G401.6 (cell line): ENCODE data around the gene ZNF428.
A peak's percentile ranks its signal among the peaks of the same experiment; 100 is the strongest.

Experiments
- FAIRE-seq: peaks from 2 replicates; lab custom pipeline; 2012; peaks lifted over from hg19 to GRCh38; lab: Jason Lieb, UNC

ZNF428 gene

DNA sequence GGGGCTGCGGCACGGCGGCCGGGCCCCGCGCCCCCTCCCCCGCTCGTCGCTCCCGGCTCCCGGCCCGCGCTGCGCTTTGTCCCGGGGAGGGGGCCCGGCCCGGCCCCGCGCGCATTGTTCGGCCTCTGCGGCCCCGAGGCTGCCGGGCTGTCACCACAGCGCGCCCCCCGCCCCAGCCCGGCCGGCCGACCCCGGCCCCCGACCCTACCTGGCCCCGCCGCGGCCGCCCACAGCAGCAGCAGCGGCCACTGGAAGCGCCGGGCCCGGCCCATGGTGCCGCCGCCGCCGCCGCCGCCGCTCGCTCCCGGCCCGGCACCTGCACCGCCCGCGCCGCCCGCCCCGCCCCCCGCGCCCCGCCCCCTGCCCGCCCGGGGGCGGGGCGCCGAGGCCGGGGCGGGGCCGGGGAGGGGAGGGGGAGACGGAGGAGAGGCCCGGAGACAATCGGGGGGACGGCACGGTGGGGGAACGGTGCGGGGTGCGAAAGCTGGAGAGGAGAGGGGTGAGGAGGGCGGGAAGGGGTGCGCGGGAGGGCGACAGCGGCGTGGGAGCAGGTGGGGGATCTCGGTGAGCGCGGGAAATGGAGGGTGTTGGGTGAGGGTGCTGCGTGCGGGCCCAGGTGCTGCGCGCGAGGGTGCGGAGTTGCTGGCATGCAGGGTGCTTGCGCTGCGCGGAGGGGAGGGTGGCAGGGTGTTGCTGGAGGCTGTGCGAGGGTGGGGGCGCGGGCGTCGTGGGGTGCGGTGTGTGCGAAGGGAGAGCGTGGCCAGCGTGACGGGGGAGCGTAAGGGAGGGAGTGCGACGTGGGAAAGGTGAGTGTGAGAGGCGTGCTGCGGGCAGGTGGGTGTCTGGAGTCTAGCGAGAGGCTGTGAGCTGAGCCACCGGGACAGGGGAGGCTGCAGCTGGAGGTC is 20.3 kb upstream of the ZNF428 start, which contains the start of gene CADM4:
Gene CADM4 (minus strand): TSS at position 332 of the 905 bp plus-strand sequence. CDS start 60 bp downstream, at position 272.
- FAIRE-seq = no peak

DNA sequence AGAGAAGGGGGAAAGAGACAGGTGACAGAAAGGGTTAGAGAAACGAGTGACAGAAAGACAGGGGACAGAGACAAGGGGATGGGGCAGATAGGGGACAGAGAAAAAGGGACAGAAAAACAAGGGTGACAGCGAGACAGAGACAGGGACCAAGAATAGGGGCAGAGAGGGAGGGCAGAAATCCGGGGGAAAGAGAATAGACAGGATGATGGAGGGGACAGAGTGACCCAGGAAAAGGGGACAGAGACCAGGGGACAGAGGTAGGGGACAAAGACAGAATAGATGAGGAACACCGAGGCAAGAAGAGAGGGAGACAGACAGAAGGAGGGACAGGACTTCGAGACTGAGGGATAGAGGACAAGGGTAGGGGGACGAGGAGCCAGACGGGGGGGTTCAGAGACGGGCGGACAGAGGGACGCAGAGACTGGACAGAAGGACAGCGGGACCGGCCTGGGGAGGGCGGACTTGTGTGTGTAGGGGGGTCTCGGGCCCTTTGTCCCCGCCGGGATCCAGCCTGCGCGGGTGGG is 19.6 kb upstream of the ZNF428 start:
- no peak for FAIRE-seq

DNA sequence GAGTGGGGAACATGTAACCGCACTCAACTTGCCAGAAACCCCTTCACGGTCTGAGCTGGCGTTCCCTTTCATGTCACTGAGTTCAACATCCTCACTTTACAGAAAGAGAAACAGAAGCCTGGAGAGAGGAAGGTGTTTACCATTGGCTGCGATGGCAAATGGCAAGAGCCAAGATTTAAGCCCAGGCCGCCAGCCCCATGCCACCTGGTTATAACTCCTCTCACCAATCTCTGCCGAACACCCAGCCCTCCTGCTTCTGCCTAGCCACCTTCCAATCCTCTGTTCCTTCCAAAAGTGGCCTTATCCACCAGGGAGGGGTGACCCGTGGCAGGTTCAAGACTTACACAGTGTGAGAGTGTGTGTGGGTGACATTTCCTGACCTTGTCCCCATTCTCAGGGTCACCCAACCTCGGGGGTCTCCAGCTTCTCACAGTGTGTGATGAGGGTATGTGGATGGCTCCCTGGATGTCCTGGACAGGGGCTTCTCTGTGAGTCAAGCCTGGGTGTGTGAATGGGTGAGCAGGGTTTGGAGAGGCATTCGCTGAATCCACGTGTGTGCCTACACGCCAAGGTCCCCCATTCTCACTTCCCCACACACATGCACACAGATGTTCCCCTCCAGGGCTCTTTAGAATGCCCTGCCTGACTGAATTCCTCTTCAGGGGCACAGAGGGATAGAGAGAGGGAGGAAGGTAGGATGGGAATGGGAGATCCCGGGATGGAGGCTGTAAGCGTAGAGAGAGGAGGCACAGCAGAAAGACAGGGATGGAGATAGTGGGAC is 19.0 kb upstream of the ZNF428 start:
- FAIRE-seq = no peak

DNA sequence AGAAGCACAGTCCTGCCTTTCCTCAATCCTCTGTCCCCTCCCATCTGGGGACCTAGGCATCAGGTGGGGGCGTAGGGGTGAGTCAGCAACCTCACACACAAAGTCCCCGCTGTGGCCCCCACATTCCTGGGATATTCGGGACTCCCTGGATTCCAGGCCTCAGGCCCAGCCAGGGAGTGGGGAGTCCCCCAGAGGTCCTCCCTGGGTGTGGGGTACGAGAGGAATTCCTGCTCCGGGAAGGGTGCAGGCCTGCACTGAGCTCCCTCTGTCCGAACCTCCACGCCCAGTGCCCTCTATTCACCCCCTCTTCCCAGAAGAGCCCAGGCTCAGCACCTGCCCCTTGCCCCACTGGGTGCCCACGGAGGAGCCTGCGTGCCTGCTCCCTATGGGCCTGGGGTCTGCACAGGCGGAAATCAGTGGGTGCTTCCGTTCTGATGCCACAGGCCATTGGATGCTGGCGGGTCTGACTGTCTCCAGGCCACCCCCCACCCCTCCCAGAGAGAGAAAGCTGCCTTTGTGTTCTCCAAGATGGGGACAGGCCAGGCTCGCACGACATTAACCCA is 16.8 kb upstream of the ZNF428 start:
- peak; percentile 75 for FAIRE-seq

- FAIRE-seq = peak; percentile 60
These were observed 16.1 kb upstream of the ZNF428 start for GRCh38 chr19:43635561-43635940.

GRCh38 chr19:43634872-43635560 is 15.6 kb upstream of the ZNF428 start:
- no peak for FAIRE-seq

DNA sequence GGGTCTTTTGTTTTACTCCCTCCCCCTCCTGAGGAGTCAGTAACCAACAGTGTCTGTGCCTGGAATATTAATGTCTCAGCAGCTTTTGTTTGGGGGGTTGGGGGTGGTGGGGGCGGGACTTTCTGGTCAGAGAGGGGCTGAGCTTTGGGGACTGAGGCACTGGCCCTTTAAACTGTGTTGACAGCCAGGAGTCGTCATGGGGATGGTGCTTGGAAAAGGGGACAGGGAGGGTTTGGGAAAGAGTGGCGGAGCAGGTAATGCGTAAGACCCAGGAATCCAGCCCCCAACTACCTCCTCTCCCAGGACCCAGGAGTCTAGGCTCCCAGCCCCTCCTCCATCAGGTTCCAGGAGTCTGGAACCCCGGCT is 15.1 kb upstream of the ZNF428 start:
- no peak for FAIRE-seq

- FAIRE-seq = no peak
These were observed 14.6 kb upstream of the ZNF428 start for GRCh38 chr19:43634068-43634467.

GRCh38 chr19:43633520-43633919 is 14.1 kb upstream of the ZNF428 start:
- FAIRE-seq = no peak

GRCh38 chr19:43631491-43631890 is 12.1 kb upstream of the ZNF428 start:
- no peak for FAIRE-seq

DNA sequence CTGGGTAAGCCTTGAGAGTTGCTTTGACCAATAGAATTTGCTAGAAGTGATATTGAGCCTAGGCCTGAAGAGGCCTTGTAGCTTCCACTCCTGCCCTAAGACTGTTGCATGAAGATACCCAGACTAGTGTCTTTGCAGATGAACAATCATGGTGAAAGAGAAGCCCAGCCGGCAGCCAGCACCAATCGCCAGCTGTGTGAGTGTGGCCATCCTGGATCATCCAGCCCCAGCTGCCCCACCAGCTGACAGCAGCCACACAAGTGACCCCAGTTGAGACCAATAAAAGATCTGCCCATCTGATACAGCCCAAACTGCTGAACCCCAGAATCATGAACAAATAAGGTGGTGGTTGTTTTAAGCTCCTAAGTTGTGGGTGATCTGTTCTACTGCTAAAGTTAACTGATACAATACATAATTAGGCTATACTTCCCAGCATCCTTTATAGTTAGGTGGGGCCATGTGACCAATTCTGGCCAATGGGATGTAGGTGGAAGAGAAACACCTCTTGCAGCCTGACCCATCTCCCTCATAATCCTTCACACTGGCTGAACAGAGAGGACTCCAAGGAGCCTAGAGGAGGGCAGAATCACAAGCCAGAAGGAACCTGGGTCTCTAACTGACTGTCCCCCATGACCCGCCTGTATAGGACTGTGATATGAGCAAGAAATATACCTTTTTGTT is 9.4 kb upstream of the ZNF428 start:
- no peak for FAIRE-seq

DNA sequence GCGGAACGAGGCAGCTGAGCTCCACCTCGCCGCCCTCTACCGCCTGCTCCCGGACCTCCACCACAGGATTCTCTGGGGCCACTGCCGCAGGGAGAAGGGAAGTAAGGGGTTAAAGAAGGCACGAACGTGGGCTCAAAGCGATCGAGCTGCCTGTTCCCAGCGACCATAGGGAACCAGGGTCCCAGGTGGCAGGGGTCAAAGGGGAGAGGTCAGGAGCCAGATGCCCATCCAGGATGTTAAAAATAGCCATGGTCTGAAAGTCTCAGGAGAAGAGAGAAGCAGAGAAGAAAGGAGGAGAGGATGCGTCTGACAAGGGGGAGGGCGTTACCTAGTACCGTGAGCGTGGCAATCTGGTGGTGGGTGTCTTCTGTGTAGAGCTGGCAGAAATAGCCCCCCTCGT is 7.4 kb upstream of the ZNF428 start:
- FAIRE-seq = no peak

- no peak for FAIRE-seq
These were observed 6.6 kb upstream of the ZNF428 start for GRCh38 chr19:43625918-43626579.

GRCh38 chr19:43624933-43625332 is 5.5 kb upstream of the ZNF428 start:
- no peak for FAIRE-seq

DNA sequence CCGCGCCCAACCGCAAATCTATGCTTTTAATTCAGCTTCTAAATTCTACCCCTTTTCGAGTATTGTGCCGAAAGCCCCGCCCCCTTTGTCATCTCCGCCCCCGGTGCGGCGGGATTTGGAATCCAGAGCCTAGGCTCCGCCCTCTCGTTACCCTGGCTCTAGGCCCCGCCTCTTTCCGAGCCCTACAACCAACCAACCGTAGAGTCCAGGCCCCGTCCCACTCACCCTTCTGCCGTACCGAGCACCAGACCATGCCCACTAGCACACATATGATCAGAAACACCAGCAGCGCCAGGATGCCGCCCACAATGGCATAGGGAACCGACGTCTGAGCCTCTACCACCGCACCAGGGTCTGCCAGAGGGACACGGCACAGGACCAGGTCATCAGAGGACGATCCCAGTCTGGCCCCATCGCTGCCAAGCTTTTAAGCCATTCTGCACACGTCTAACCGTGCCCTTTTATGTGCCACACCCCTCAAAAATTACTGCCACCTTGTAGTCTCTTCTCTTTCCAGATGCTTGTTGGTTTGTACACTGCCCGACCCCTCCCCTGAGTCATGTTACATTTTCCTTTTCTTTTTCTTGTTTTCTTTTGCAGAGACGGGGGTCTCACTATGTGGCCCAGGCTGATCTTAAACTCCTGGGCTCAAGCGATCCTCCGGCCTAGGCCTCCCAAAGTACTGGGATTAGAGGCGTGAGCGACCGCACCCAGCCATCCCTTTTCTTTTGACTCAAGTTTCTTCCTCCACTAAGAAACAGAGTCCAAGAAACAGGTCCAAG is 4.7 kb upstream of the ZNF428 start:
- no peak for FAIRE-seq

- FAIRE-seq = no peak
These were observed 3.5 kb upstream of the ZNF428 start for GRCh38 chr19:43622956-43623355.

GRCh38 chr19:43622070-43622469 is 2.6 kb upstream of the ZNF428 start:
- FAIRE-seq = no peak

- FAIRE-seq = peak; percentile 41
These were observed 902 bp upstream of the ZNF428 start for GRCh38 chr19:43620061-43621001.

- no peak for FAIRE-seq
These were observed 538 bp downstream of the ZNF428 start for GRCh38 chr19:43618921-43619261.
